Ectodermal cell (in vitro differentiated cells): Measurements from ENCODE around the gene SLC41A3.

Source experiments
- H3K27ac ChIP-seq: 2 replicates; pipeline ENCODE4 v1.7.0; 2013; ENCODE audit warnings: mild to moderate bottlenecking, low read depth, low read length; ENCODE audit not compliant: insufficient read depth, poor library complexity, severe bottlenecking
- H3K27me3 ChIP-seq: 2 replicates; pipeline ENCODE4 v1.7.0; 2013; ENCODE audit warnings: mild to moderate bottlenecking, low read length; ENCODE audit not compliant: insufficient read depth, control insufficient read depth, poor library complexity, severe bottlenecking
- H3K36me3 ChIP-seq: one replicate; pipeline ENCODE4 v1.7.0; 2013; ENCODE audit warnings: low read length; ENCODE audit not compliant: control insufficient read depth, insufficient read depth
- H3K4me1 ChIP-seq: one replicate; pipeline ENCODE4 v1.7.0; 2013; ENCODE audit warnings: low read length; ENCODE audit not compliant: control insufficient read depth, insufficient read depth
- H3K4me3 ChIP-seq: 2 replicates; pipeline ENCODE4 v1.7.0; 2013; ENCODE audit warnings: low read depth, low read length, control low read depth; ENCODE audit not compliant: insufficient read depth
- H3K9me3 ChIP-seq: 2 replicates; pipeline ENCODE4 v1.7.0; 2013; ENCODE audit warnings: mild to moderate bottlenecking, low read length, moderate library complexity; ENCODE audit not compliant: control insufficient read depth
- WGBS, 2 experiments: methylation state at CpG; one replicate each; pipeline ENCODE4 v1.1.7; 2013; ENCODE audit warnings: missing lambda C conversion rate in 2 of 2; 5-methylcytosine and 5-hydroxymethylcytosine counted together

SLC41A3 gene

GRCh38 chr3:126026761-126027160 lies 57.2 kb downstream of the SLC41A3 start:
- 88 to 90% methylated on average over 6 of the region's 6 CpGs for WGBS, 2 experiments
- no peaks in the 10 kb centered on the region for H3K9me3 ChIP-seq
- no peaks in the 10 kb centered on the region for H3K4me1 ChIP-seq
- no peak overlapping the region for H3K27ac ChIP-seq
- no peaks in the 10 kb centered on the region for H3K27me3 ChIP-seq
- no peaks in the 10 kb centered on the region for H3K36me3 ChIP-seq
- no peak overlapping the region for H3K4me3 ChIP-seq

- no peaks in the 10 kb centered on the region for H3K36me3 ChIP-seq
Observed at GRCh38 chr3:126026277-126026751, 57.6 kb downstream of the SLC41A3 start.

GRCh38 chr3:126025862-126026261 lies 58.1 kb downstream of the SLC41A3 start:
- Histone ChIP-seq H3K4me3 (no peak overlapping the region), H3K27me3 (no peaks in the 10 kb centered on the region), H3K9me3 (no peaks in the 10 kb centered on the region), H3K27ac (no peak overlapping the region), H3K4me1 (no peaks in the 10 kb centered on the region), H3K36me3 (no peaks in the 10 kb centered on the region)
- WGBS, 2 experiments: 91 to 96% methylated on average over 4 of the region's 4 CpGs

More at GRCh38 chr3:126026277-126026751, 57.6 kb downstream of the SLC41A3 start:
- no peak overlapping the region for H3K4me3 ChIP-seq
- no peak overlapping the region for H3K27ac ChIP-seq
- H3K27me3 ChIP-seq: no peaks in the 10 kb centered on the region
- H3K9me3 ChIP-seq: no peaks in the 10 kb centered on the region
- 96% methylated on average over 11 of the region's 11 CpGs for WGBS, 2 experiments
- no peaks in the 10 kb centered on the region for H3K4me1 ChIP-seq

GRCh38 chr3:126025116-126025729 lies 58.7 kb downstream of the SLC41A3 start:
- Histone ChIP-seq H3K9me3 (no peaks in the 10 kb centered on the region), H3K36me3 (no peaks in the 10 kb centered on the region), H3K27ac (no peak overlapping the region), H3K27me3 (no peaks in the 10 kb centered on the region), H3K4me1 (no peaks in the 10 kb centered on the region), H3K4me3 (no peak overlapping the region)
- WGBS, 2 experiments: 90% methylated on average over 14 of the region's 14 CpGs

- Histone ChIP-seq H3K9me3 (no peaks in the 10 kb centered on the region), H3K27me3 (no peaks in the 10 kb centered on the region), H3K4me3 (no peak overlapping the region), H3K27ac (no peak overlapping the region), H3K4me1 (no peaks in the 10 kb centered on the region), H3K36me3 (no peaks in the 10 kb centered on the region)
- WGBS, 2 experiments: 96% methylated on average over 9 of the region's 9 CpGs
Observed at GRCh38 chr3:126024049-126024854, 59.7 kb downstream of the SLC41A3 start.

GRCh38 chr3:126023390-126023789 lies 60.5 kb downstream of the SLC41A3 start:
- no peaks in the 10 kb centered on the region for H3K4me1 ChIP-seq
- no peak overlapping the region for H3K4me3 ChIP-seq
- WGBS, 2 experiments: 77 to 79% methylated on average over 10 of the region's 10 CpGs

GRCh38 chr3:126022741-126023359 lies 61.1 kb downstream of the SLC41A3 start:
- 80 to 81% methylated on average over 10 of the region's 10 CpGs for WGBS, 2 experiments
- no peaks in the 10 kb centered on the region for H3K36me3 ChIP-seq
- no peaks in the 10 kb centered on the region for H3K9me3 ChIP-seq
- H3K4me3 ChIP-seq: no peak overlapping the region
- no peak overlapping the region for H3K27ac ChIP-seq
- H3K4me1 ChIP-seq: no peaks in the 10 kb centered on the region
- H3K27me3 ChIP-seq: no peaks in the 10 kb centered on the region

More at GRCh38 chr3:126023390-126023789, 60.5 kb downstream of the SLC41A3 start:
- H3K9me3 ChIP-seq: no peaks in the 10 kb centered on the region
- no peaks in the 10 kb centered on the region for H3K36me3 ChIP-seq
- no peaks in the 10 kb centered on the region for H3K27me3 ChIP-seq
- H3K27ac ChIP-seq: no peak overlapping the region

- no peaks in the 10 kb centered on the region for H3K36me3 ChIP-seq
- 87 to 97% methylated on average over 1 of the region's 1 CpG for WGBS, 2 experiments
Observed at GRCh38 chr3:126021702-126022101, 62.2 kb downstream of the SLC41A3 start.

DNA sequence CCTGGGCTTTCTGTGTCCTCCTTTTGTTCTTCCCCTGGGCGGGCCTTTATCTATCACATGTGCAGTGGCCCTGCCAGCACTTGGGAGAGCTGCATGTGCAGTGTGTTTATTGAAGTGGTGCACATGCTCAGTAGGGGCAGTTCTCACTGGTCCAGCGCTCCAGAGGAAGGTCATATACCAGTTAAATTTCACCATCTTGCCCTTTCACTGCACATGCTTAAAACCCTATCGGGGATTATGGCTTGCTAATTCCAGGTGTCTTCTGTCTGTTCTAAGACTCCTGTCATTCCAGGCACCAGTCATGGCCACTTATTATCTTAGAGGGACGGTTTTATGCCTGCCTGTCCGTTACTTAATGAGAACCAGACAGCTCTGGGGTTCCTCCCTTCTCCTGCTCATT lies 62.7 kb downstream of the SLC41A3 start:
- Histone ChIP-seq H3K9me3 (no peaks in the 10 kb centered on the region), H3K27me3 (no peaks in the 10 kb centered on the region), H3K36me3 (no peaks in the 10 kb centered on the region), H3K4me3 (no peak overlapping the region), H3K4me1 (no peaks in the 10 kb centered on the region), H3K27ac (no peak overlapping the region)
- 82 to 83% methylated on average over 5 of the region's 5 CpGs for WGBS, 2 experiments

More at GRCh38 chr3:126021702-126022101, 62.2 kb downstream of the SLC41A3 start:
- no peaks in the 10 kb centered on the region for H3K27me3 ChIP-seq
- H3K4me1 ChIP-seq: no peaks in the 10 kb centered on the region
- H3K4me3 ChIP-seq: no peak overlapping the region
- H3K9me3 ChIP-seq: no peaks in the 10 kb centered on the region
- no peak overlapping the region for H3K27ac ChIP-seq

- no peaks in the 10 kb centered on the region for H3K9me3 ChIP-seq
- no peaks in the 10 kb centered on the region for H3K4me1 ChIP-seq
- WGBS, 2 experiments: 85 to 86% methylated on average over 5 of the region's 5 CpGs
- H3K4me3 ChIP-seq: no peak overlapping the region
- H3K27ac ChIP-seq: no peak overlapping the region
- H3K36me3 ChIP-seq: no peaks in the 10 kb centered on the region
- no peaks in the 10 kb centered on the region for H3K27me3 ChIP-seq
Observed at GRCh38 chr3:126019683-126020082, 64.2 kb downstream of the SLC41A3 start.
